GM12878 (cell line): ENCODE results near the gene P4HA3. TPM values are rescaled to one million over a fixed set of nuclear protein-coding genes. Genes with fewer than 3 reads are reported as not detected.

Experiments used
- ATAC-seq: fragments of 200-7000 bp; cut with Tn5 transposase; 3 replicates; pipeline ENCODE4 v1.9.1; 2020; ENCODE audit warnings: mild to moderate bottlenecking, moderate library complexity
- BruUV-seq: library from RNA; stranded (reverse); fragments of 400-500 nt; replicated peaks from 2 replicates; lab custom pipeline; 2021; lab: Mats Ljungman, UMichigan
- CTCF ChIA-PET: fragments of 300-600 bp; sonication (Branson Sonifier 250); formaldehyde crosslinking; extraction: SDS; loops from one replicate; lab custom pipeline; 2021; ENCODE audit warnings: inconsistent platforms; lab: Yijun Ruan, JAX
- POLR2A ChIA-PET: fragments of 350-600 bp; formaldehyde crosslinking; extraction: SDS; loops from one replicate; lab custom pipeline; 2021; ENCODE audit warnings: inconsistent platforms; lab: Charles Lee
- RAD21 ChIA-PET: fragments of 300-600 bp; sonication (Branson Sonifier 250); formaldehyde crosslinking; loops from one replicate; lab custom pipeline; 2023; ENCODE audit warnings: antibody characterized with exemption; ENCODE audit not compliant: unreplicated experiment; lab: Charles Lee
- SMC1A ChIA-PET: fragments of 300-600 bp; sonication (Branson Sonifier 250); formaldehyde crosslinking; loops from one replicate; lab custom pipeline; 2023; ENCODE audit not compliant: unreplicated experiment, uncharacterized antibody; lab: Charles Lee
- DNase-seq: peaks from one replicate; pipeline ENCODE4 v3.0.0-alpha.2; 2011; ENCODE audit warnings: low read depth, low spot score
- FAIRE-seq: peaks from 3 replicates; lab custom pipeline; 2011; peaks lifted over from hg19 to GRCh38; lab: Jason Lieb, UNC
- H2AFZ ChIP-seq: 2 replicates; pipeline ENCODE4 v1.6.0; 2011; ENCODE audit warnings: low read depth, low read length, control low read depth; ENCODE audit not compliant: control insufficient read depth
- H3K27ac ChIP-seq: 2 replicates; pipeline ENCODE4 v1.5.1; 2011; ENCODE audit warnings: control low read depth; ENCODE audit not compliant: control insufficient read depth, insufficient read depth
- H3K27me3 ChIP-seq, 2 experiments: replicated peaks in 1 of 2; 2 replicates each; pipeline versions ENCODE4 v1.6.0 to v1.6.1; 2011; ENCODE audit warnings: low read length in 1 of 2; ENCODE audit not compliant: control insufficient read depth in 2 of 2, insufficient read depth in 2 of 2
- H3K36me3 ChIP-seq, 2 experiments: 2 replicates each; pipeline ENCODE4 v1.5.1; 2011; ENCODE audit warnings: low read length in 1 of 2; ENCODE audit not compliant: control insufficient read depth in 2 of 2, insufficient read depth in 2 of 2
- H3K4me1 ChIP-seq: 2 replicates; pipeline ENCODE4 v1.6.1; 2011; ENCODE audit warnings: mild to moderate bottlenecking, low read length, moderate library complexity, mixed read lengths; ENCODE audit not compliant: control insufficient read depth, insufficient read depth
- H3K4me2 ChIP-seq: 2 replicates; pipeline ENCODE4 v1.6.0; 2011; ENCODE audit warnings: control low read depth; ENCODE audit not compliant: control insufficient read depth, insufficient read depth
- H3K4me3 ChIP-seq: fragments of 200-600 bp; sonication (generic); 2 replicates; pipeline ENCODE4 v1.5.1; 2016
- H3K79me2 ChIP-seq: 2 replicates; pipeline ENCODE4 v1.6.0; 2011; ENCODE audit warnings: low read length; ENCODE audit not compliant: control insufficient read depth, insufficient read depth
- H3K9ac ChIP-seq: 2 replicates; pipeline ENCODE4 v1.8.0; 2011; ENCODE audit warnings: low read length, control low read depth, mixed read lengths; ENCODE audit not compliant: control insufficient read depth, insufficient read depth
- H3K9me3 ChIP-seq: replicated peaks from 3 replicates; pipeline ENCODE4 v1.5.1; 2011; ENCODE audit warnings: mild to moderate bottlenecking, low read length; ENCODE audit not compliant: control insufficient read depth, insufficient read depth
- H4K20me1 ChIP-seq: 2 replicates; pipeline ENCODE4 v1.6.0; 2011; ENCODE audit not compliant: control insufficient read depth, insufficient read depth
- ATF7 ChIP-seq: fragments of 450-650 bp; IDR thresholded peaks from 2 replicates; pipeline ENCODE4 v1.6.1; 2016; ENCODE audit warnings: low read depth, mild to moderate bottlenecking
- CHD1 ChIP-seq: IDR thresholded peaks from 2 replicates; pipeline ENCODE4 v1.6.1; 2012; ENCODE audit warnings: low read depth, low read length, improper control_type of control experiment
- KAT2A ChIP-seq: conservative IDR thresholded peaks from 2 replicates; pipeline ENCODE4 v1.6.1; 2011; ENCODE audit warnings: low read depth, low read length; ENCODE audit not compliant: control insufficient read depth
- MEF2B ChIP-seq: fragments of 450-650 bp; IDR thresholded peaks from 2 replicates; pipeline ENCODE4 v1.6.1; 2018; ENCODE audit warnings: mild to moderate bottlenecking, moderate library complexity; ENCODE audit not compliant: partially characterized antibody, poor library complexity, severe bottlenecking
- NBN ChIP-seq: fragments of 450-650 bp; IDR thresholded peaks from 2 replicates; pipeline ENCODE4 v1.6.1; 2016
- POU2F2 ChIP-seq: IDR thresholded peaks from 3 replicates; pipeline ENCODE4 v1.6.1; 2011; ENCODE audit warnings: low read depth, mild to moderate bottlenecking, low read length, borderline replicate concordance
- PRDM15 ChIP-seq: fragments of 450-650 bp; formaldehyde crosslinking; IDR thresholded peaks from 2 replicates; pipeline ENCODE4 v1.4.0; 2020; ENCODE audit warnings: mild to moderate bottlenecking, moderate library complexity
- TCF7 ChIP-seq: IDR thresholded peaks from 2 replicates; pipeline ENCODE4 v1.6.1; 2014; ENCODE audit warnings: antibody characterized with exemption, borderline replicate concordance
- ZBTB4 ChIP-seq: fragments of 450-650 bp; formaldehyde crosslinking; IDR thresholded peaks from 2 replicates; pipeline ENCODE4 v1.4.0; 2022; ENCODE audit warnings: mild to moderate bottlenecking, moderate library complexity
- ZSCAN29 ChIP-seq: fragments of 450-650 bp; IDR thresholded peaks from 2 replicates; pipeline ENCODE4 v1.6.1; 2017; ENCODE audit warnings: mild to moderate bottlenecking, moderate library complexity
- WGBS: methylation state at CpG from one replicate; pipeline ENCODE4 v1.1.6; 2016; ENCODE audit warnings: low lambda C conversion rate; ENCODE audit not compliant: insufficient replicate concordance, insufficient coverage; ENCODE audit errors: missing lambda C conversion rate; 5-methylcytosine and 5-hydroxymethylcytosine counted together
- in situ Hi-C: fragments of 300-500 bp; cut with MboI; formaldehyde crosslinking; loops from 9 replicates; pipeline ENCODE4 v1.14.3; 2018; ENCODE audit warnings: mixed read lengths
- intact Hi-C: fragments of 100-400 bp; cut with micrococcal nuclease; formaldehyde crosslinking; loops from one replicate; pipeline ENCODE4 v1.14.2; 2022; ENCODE audit not compliant: unreplicated experiment
- polyA plus RNA-seq, 11 experiments: library from polyadenylated mRNA; depleted of rRNA in 4 of 11; unstranded in 6 of 11; stranded (reverse) in 5 of 11; fragments of >200 nt; fragmentation: Nextera tagmentation in 4 of 11; fragmentation: Illumina TruSeq in 1 of 11; extraction: Ambion mirVana in 4 of 11; extraction: Trizol in 1 of 11; gene quantifications; 1 replicate in 1 of 11; 2 replicates in 10 of 11; pipeline versions ENCODE4 v1.2.1 to v1.2.3, GENCODE V29; 2011 to 2016; ENCODE audit warnings: inconsistent platforms in 2 of 11, missing spikeins in 2 of 11, low read depth in 1 of 11
- total RNA-seq, 4 experiments: library from RNA; depleted of rRNA in 3 of 4; stranded (reverse); fragments of >200 nt in 3 of 4; fragmentation: Illumina TruSeq in 1 of 4; extraction: Trizol in 1 of 4; gene quantifications; 2 replicates each; pipeline versions ENCODE4 v1.2.1 to v1.2.3, GENCODE V29; 2013 to 2021

Gene P4HA3
- total and polyA plus RNA-seq, 10 of the 15 experiments (the other 5 are each of a cell fraction or from before 2014, with no cell fraction given): 0.08 TPM; not detected in 9

GRCh38 chr11:74299015-74299414 is 12.4 kb downstream of the P4HA3 start (continued):
- no peak for TF ChIP-seq PRDM15 (CRISPR knock-in tag)
- TF ChIP-seq CHD1: no peak
- no peak for TF ChIP-seq ATF7
- no peak for TF ChIP-seq TCF7

GRCh38 chr11:74297484-74297883 is 14.0 kb downstream of the P4HA3 start:
- BruUV-seq: no TSS peak
- Histone ChIP-seq H3K27me3 (no peaks in the 10 kb centered on the region; a peak in 1 of 4 replicates), H3K4me2 (no peak overlapping the region), H4K20me1 (no peaks in the 10 kb centered on the region), H3K9me3 (no peaks in the 10 kb centered on the region), H3K27ac (no peak overlapping the region), H3K79me2 (no peaks in the 10 kb centered on the region), H3K4me1 (no peaks in the 10 kb centered on the region), H3K9ac (no peak overlapping the region), H2AFZ (no peak overlapping the region), H3K4me3 (no peak overlapping the region), H3K36me3 (no peaks in the 10 kb centered on the region)
- intact Hi-C loops (no loop called here), in situ Hi-C loops (no loop called here)
- no peak for FAIRE-seq
- no peak for DNase-seq
- ChIA-PET POLR2A (interaction anchor here (0.6 kb wide), 1 partner anchor 1456 kb away, joined by 3 read pairs; no protein-coding TSS in a partner anchor), RAD21 (interaction anchor here (0.6 to 1.0 kb wide), 2 partner anchors 42 to 1122 kb away, joined by 3 read pairs; no protein-coding TSS in a partner anchor), CTCF (interaction anchor here (0.8 to 1.2 kb wide), 2 partner anchors 19 to 42 kb away, joined by 3 read pairs; no protein-coding TSS in a partner anchor), SMC1A (no interaction called here)
- WGBS: 31% methylated on average over 1 of the region's 1 CpG
- ATAC-seq: no peak
- no peak for TF ChIP-seq NBN
- no peak for TF ChIP-seq KAT2A
- no peak for TF ChIP-seq MEF2B
- TF ChIP-seq POU2F2: no peak
- no peak for TF ChIP-seq ZSCAN29
- no peak for TF ChIP-seq PRDM15 (CRISPR knock-in tag)
- no peak for TF ChIP-seq ZBTB4 (CRISPR knock-in tag)
